HG03565 (cell line): ENCODE measurements around the gene PANK4.

Source experiments
- ATAC-seq: cut with Tn5 transposase; IDR thresholded peaks from one replicate; pipeline ENCODE4 v1.9.1; 2021; ENCODE audit warnings: mild to moderate bottlenecking, moderate library complexity; ENCODE audit not compliant: unreplicated experiment

The PANK4 gene

GRCh38 chr1:2501041-2501819, 25.2 kb downstream of the PANK4 start:
- ATAC-seq: no peak

- no peak for ATAC-seq
Observed at GRCh38 chr1:2499986-2500596, 26.3 kb downstream of the PANK4 start.

GRCh38 chr1:2499260-2499659, 27.1 kb downstream of the PANK4 start:
- ATAC-seq: no peak

- no peak for ATAC-seq
Observed at GRCh38 chr1:2498648-2499047, 27.7 kb downstream of the PANK4 start.

- ATAC-seq: no peak
Observed at GRCh38 chr1:2497891-2498290, 28.5 kb downstream of the PANK4 start.

- no peak for ATAC-seq
Observed at GRCh38 chr1:2496746-2497145, 29.6 kb downstream of the PANK4 start.

- no peak for ATAC-seq
Observed at GRCh38 chr1:2496087-2496622, 30.2 kb downstream of the PANK4 start.

GRCh38 chr1:2495546-2495945, 30.9 kb downstream of the PANK4 start:
- no peak for ATAC-seq

GRCh38 chr1:2495026-2495425, 31.4 kb downstream of the PANK4 start:
- ATAC-seq: no peak

- no peak for ATAC-seq
Observed at GRCh38 chr1:2494323-2494693, 32.1 kb downstream of the PANK4 start.

- no peak for ATAC-seq
Observed at GRCh38 chr1:2493691-2494322, 32.6 kb downstream of the PANK4 start.

- ATAC-seq: no peak
Observed at GRCh38 chr1:2493218-2493617, 33.2 kb downstream of the PANK4 start.

GRCh38 chr1:2492091-2492490, 34.3 kb downstream of the PANK4 start:
- ATAC-seq: no peak

GRCh38 chr1:2489615-2490014, 36.8 kb downstream of the PANK4 start:
- no peak for ATAC-seq

GRCh38 chr1:2488688-2489087, 37.7 kb downstream of the PANK4 start:
- ATAC-seq: no peak

- no peak for ATAC-seq
Observed at GRCh38 chr1:2486558-2486957, 39.8 kb downstream of the PANK4 start.

- ATAC-seq: no peak
Observed at GRCh38 chr1:2486041-2486440, 40.4 kb downstream of the PANK4 start.

GRCh38 chr1:2483970-2484369, 42.4 kb downstream of the PANK4 start:
- ATAC-seq: no peak

- ATAC-seq: no peak
Observed at GRCh38 chr1:2483026-2483425, 43.4 kb downstream of the PANK4 start.

- ATAC-seq: no peak
Observed at GRCh38 chr1:2482588-2482987, 43.8 kb downstream of the PANK4 start.

- no peak for ATAC-seq
Observed at GRCh38 chr1:2481885-2482284, 44.5 kb downstream of the PANK4 start.

- ATAC-seq: no peak
Observed at GRCh38 chr1:2480986-2481364, 45.4 kb downstream of the PANK4 start.
